GM18951 (cell line): ENCODE measurements around the gene ITLN2.
"Not testable (repeated sequence)": the region's sequence is repeated elsewhere in the genome, so short reads cannot be mapped to it uniquely, and the experiment has no call there.

Experiments
- POLR2A ChIP-seq: IDR thresholded peaks from 4 replicates; pipeline ENCODE4 v1.6.1; 2011; ENCODE audit warnings: mild to moderate bottlenecking; ENCODE audit not compliant: insufficient read length, insufficient read depth; ENCODE audit errors: extremely low read depth
- in situ Hi-C: fragments of 300-500 bp; cut with MboI; formaldehyde crosslinking; loops from one replicate; pipeline ENCODE4 v1.12.0; 2022; ENCODE audit warnings: low sequenced_read_pairs, mixed read lengths, inconsistent platforms; ENCODE audit not compliant: unreplicated experiment

Gene ITLN2

GRCh38 chr1:160975026-160975425 lies 20.4 kb upstream of the ITLN2 start:
- in situ Hi-C loops: no loop called here
- TF ChIP-seq POLR2A: no peak

- in situ Hi-C loops: no loop called here
- no peak for TF ChIP-seq POLR2A
Observed at GRCh38 chr1:160973491-160973890, 18.9 kb upstream of the ITLN2 start.

GRCh38 chr1:160972939-160973338 lies 18.3 kb upstream of the ITLN2 start:
- in situ Hi-C loops: no loop called here
- TF ChIP-seq POLR2A: no peak

- no peak for TF ChIP-seq POLR2A
- in situ Hi-C loops: no loop called here
Observed at GRCh38 chr1:160971618-160972056, 17.0 kb upstream of the ITLN2 start.

GRCh38 chr1:160963521-160963920 lies 8.9 kb upstream of the ITLN2 start:
- in situ Hi-C loops: no loop called here

GRCh38 chr1:160961419-160961818 lies 6.8 kb upstream of the ITLN2 start:
- TF ChIP-seq POLR2A: no peak
- in situ Hi-C loops: no loop called here

More at GRCh38 chr1:160963521-160963920, 8.9 kb upstream of the ITLN2 start:
- TF ChIP-seq POLR2A: no peak

GRCh38 chr1:160956966-160957365 lies 2.4 kb upstream of the ITLN2 start:
- in situ Hi-C loops: loop anchor here (10.0 kb wide), 1 partner anchor 232 kb away; no protein-coding TSS in a partner anchor
- no peak for TF ChIP-seq POLR2A

- TF ChIP-seq POLR2A: no peak
- in situ Hi-C loops: loop anchor here (5.0 to 10.0 kb wide), 2 partner anchors 121 to 228 kb away; no protein-coding TSS in a partner anchor
Observed at GRCh38 chr1:160953030-160953429, 1.6 kb downstream of the ITLN2 start.

- in situ Hi-C loops: loop anchor here (5.0 to 10.0 kb wide), 2 partner anchors 120 to 227 kb away; no protein-coding TSS in a partner anchor
Observed at GRCh38 chr1:160952129-160952510, 2.5 kb downstream of the ITLN2 start.

GRCh38 chr1:160951443-160952128 lies 3.0 kb downstream of the ITLN2 start:
- in situ Hi-C loops: loop anchor here (5.0 to 10.0 kb wide), 2 partner anchors 119 to 227 kb away; no protein-coding TSS in a partner anchor
- TF ChIP-seq POLR2A: no peak

More at GRCh38 chr1:160952129-160952510, 2.5 kb downstream of the ITLN2 start:
- no peak for TF ChIP-seq POLR2A

- no peak for TF ChIP-seq POLR2A
- in situ Hi-C loops: loop anchor here (5.0 to 10.0 kb wide), 2 partner anchors 118 to 226 kb away; no protein-coding TSS in a partner anchor
Observed at GRCh38 chr1:160950657-160951056, 4.0 kb downstream of the ITLN2 start.

- in situ Hi-C loops: loop anchor here (5.0 to 10.0 kb wide), 2 partner anchors 118 to 225 kb away; no protein-coding TSS in a partner anchor
- no peak for TF ChIP-seq POLR2A
Observed at GRCh38 chr1:160949881-160950280, 4.7 kb downstream of the ITLN2 start.

GRCh38 chr1:160949216-160949880 lies 5.3 kb downstream of the ITLN2 start:
- in situ Hi-C loops: not testable (repeated sequence)

GRCh38 chr1:160947174-160947759 lies 7.3 kb downstream of the ITLN2 start:
- in situ Hi-C loops: not testable (repeated sequence)

- in situ Hi-C loops: not testable (repeated sequence)
Observed at GRCh38 chr1:160945881-160946280, 8.7 kb downstream of the ITLN2 start.
